ENCODE results near the gene NKX1-1.

The NKX1-1 gene

DNA sequence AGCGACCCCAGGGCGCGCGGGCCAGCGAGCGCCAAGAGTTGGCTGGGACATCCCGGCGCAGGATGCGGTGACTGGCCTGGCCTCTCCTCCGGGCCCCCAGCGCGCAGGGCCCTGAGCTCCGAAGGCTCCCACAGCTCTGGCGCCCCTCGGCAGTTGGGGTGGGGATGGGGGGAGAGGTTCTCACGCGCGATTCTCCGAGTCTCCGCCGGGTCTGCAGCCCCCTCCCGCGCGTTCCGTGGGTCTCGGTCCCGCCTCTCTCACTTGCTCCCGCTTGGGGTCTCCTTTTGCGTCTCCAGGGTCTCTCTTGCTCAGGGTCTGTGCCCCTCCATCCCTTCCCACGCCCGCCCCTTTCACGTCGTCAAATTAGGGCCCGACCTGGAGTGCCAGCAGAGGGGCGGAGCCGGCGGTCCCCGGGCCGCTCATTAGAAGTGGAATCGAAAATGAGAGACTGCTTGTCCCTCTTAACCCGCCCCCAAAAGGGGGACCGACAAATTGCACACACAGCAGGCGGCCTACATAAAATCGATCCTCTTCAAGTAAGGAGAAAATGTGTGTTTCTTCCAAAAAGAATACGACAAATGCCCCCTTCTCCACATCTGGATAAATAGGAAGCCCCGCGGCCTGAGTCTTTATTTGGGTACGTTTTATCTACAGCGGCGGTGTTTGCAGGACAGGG lies 877 bp upstream of the NKX1-1 start:
- no peak for DNase-seq (ENCODE audit: low read depth)
- H3K4me3 ChIP-seq (replicated peaks; ENCODE audit: low read depth, low read length), result no peak overlapping the region
- TF ChIP-seq, protein P1, sequence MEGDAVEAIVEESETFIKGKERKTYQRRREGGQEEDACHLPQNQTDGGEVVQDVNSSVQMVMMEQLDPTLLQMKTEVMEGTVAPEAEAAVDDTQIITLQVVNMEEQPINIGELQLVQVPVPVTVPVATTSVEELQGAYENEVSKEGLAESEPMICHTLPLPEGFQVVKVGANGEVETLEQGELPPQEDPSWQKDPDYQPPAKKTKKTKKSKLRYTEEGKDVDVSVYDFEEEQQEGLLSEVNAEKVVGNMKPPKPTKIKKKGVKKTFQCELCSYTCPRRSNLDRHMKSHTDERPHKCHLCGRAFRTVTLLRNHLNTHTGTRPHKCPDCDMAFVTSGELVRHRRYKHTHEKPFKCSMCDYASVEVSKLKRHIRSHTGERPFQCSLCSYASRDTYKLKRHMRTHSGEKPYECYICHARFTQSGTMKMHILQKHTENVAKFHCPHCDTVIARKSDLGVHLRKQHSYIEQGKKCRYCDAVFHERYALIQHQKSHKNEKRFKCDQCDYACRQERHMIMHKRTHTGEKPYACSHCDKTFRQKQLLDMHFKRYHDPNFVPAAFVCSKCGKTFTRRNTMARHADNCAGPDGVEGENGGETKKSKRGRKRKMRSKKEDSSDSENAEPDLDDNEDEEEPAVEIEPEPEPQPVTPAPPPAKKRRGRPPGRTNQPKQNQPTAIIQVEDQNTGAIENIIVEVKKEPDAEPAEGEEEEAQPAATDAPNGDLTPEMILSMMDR (IDR thresholded peaks at IDR 0.05; ENCODE audit: low read length, missing control alignments), result no peak

DNA sequence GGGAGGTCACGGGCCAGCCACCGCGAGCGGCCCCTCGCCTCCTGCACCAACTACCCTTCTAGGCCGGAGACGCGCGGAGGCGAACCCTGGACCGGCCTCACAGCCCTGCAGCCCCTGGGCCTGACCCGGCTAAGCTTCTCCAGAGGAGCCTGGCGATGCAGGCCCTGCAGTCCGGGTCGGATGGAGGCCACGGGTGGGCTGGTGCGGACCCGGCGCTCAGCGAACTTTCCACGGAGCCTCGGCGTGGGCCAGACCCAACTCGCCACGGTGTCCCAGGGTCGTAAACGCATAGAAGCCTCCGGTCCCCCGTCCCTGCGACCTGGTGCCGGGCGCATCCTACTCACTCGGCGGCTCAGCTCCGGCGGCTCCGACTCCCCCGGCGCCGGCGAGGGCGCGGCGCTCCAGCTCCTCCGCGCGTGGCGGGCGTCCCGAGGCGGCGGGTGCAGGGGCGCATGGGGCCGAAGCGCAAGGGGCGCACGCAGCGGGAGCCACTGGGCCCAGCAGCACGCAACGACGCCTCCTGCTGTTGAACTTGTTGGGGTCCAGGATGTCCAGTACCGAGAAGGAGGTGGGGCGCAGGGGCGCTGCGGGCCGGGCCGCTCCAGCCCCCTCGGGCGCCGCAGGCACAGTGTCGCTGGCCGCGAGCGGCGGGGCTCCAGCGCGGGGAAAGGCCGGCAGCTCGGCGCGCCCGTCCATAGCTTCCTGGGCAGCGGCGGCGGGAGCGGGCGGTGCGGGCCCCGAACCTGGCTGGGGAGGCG lies 427 bp downstream of the NKX1-1 start:
- H3K4me3 ChIP-seq (replicated peaks; ENCODE audit: low read depth, low read length), result no peak overlapping the region
- TF ChIP-seq, protein P1 (IDR thresholded peaks at IDR 0.05; ENCODE audit: low read length, missing control alignments), result no peak
- DNase-seq (ENCODE audit: low read depth), result no peak

GRCh38 chr4:1405254-1405635 lies 997 bp downstream of the NKX1-1 start:
- no peak for DNase-seq (ENCODE audit: low read depth)
- no peak overlapping the region for H3K4me3 ChIP-seq (replicated peaks; ENCODE audit: low read depth, low read length)
- TF ChIP-seq, protein P1 (IDR thresholded peaks at IDR 0.05; ENCODE audit: low read length, missing control alignments), result no peak

DNA sequence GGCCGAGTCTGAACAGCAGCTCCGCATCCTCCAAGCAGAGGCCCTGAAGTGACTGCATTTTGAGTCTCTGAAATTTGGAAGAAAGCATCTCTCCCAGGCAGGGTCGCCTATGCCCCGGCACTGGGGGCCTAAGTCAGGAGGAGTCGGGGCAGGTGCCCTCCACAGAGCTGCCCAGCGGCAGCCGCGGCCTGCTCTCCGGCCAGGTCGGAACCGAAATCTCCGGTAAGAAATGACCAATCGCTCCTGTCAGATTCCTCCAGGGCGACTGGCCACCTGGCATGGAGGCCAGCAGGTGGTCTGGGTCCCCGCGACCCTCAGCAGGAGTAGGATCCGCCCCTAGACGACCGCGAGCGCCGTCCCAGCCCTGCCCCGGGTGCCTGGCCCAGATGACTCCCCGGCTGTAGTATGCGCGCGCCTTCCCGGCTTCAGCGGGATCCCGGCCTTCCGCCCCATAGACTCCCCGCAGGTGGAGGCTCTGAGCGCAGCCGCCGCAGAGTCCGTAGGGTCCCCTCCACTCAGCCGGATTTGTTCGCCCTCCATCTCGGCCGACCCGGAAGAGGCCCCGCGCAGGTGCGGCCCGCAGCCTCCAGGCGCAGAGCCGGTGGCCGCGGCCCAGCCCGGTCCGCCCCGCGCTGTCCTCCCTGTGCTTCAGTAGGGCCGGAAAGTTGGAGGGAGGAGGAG lies 1.5 kb downstream of the NKX1-1 start:
- TF ChIP-seq, protein P1 (IDR thresholded peaks at IDR 0.05; ENCODE audit: low read length, missing control alignments), result no peak
- H3K4me3 ChIP-seq (replicated peaks; ENCODE audit: low read depth, low read length), result no peak overlapping the region
- DNase-seq (ENCODE audit: low read depth), result no peak

DNA sequence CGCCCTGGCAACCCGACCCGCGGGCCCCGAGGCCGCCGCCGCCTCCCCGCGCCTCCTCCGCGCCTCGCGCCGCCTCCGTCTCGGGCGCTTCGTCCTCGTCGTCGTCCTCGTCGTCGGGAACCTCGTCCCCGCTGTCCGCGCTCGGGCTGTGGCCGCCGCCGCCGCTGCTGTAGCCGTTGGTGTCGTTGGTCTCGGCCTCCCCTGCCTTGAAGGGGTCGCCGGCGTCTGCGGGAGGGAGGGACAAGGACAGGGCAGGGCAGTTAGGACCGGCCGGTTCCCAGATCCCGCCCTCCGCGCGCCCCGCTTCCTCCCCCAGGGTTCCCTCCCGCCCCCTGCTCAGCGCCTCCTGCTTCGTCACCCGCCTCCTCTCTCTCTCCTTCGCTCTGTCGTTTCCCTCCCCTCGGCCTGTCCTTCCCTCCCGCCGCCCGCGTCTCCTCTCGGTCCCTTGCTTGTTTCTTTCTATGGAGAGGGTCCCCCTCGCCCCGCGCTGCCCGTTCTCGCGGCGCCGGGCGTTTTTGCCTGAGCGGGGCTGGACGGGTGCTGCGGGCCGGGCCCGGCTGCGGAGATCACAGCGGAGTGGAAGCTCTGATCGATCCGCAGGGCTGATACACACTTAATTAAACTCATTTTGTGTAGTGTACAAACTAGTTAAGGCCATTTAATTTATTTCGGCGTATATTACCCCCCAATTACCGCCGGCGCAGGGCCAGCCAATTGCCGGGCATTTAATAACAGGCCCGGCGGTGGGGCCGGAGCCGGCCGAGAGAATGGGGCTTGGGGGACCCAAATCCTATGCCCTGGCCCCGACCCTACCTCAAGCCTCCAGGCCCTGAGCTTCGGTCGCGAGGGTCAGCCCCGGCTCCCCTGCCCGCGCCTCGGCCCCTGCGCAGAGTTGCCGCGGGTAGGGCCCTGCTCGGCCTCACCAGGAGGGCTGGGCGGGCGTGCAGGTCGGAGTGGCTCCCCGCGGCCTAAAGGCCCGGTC lies 2.4 kb downstream of the NKX1-1 start:
- no peak overlapping the region for H3K4me3 ChIP-seq (replicated peaks; ENCODE audit: low read depth, low read length)
- TF ChIP-seq, protein P1 (IDR thresholded peaks at IDR 0.05; ENCODE audit: low read length, missing control alignments), result no peak
- DNase-seq (ENCODE audit: low read depth), result no peak

- no peak overlapping the region for H3K4me3 ChIP-seq (replicated peaks; ENCODE audit: low read depth, low read length)
- DNase-seq (ENCODE audit: low read depth), result no peak
- TF ChIP-seq, protein P1 (IDR thresholded peaks at IDR 0.05; ENCODE audit: low read length, missing control alignments), result no peak
Measured at GRCh38 chr4:1403177-1403583, 3.1 kb downstream of the NKX1-1 start.
